Central memory CD8-positive, alpha-beta T cell (primary cell): ENCODE measurements around the gene SERPINB7.

Experiments used
- ATAC-seq: fragments of 150-1000 bp; cut with Tn5 transposase; replicated peaks from 2 replicates; pipeline ENCODE4 v1.10.0; 2022; ENCODE audit warnings: mild to moderate bottlenecking, moderate FRiP score, moderate number of reproducible peaks; ENCODE audit not compliant: poor library complexity, severe bottlenecking; ENCODE audit errors: extremely low read depth
- DNase-seq, 2 donors: peaks; one replicate each; pipeline ENCODE4 v3.0.0; 2021; ENCODE audit warnings: low spot score in 2 of 2
- H3K27ac Mint-ChIP-seq: one replicate; pipeline ENCODE4 v1.8.0; 2022; ENCODE audit warnings: low read depth, mild to moderate bottlenecking, moderate library complexity, mixed read lengths
- H3K27me3 Mint-ChIP-seq: one replicate; pipeline ENCODE4 v1.8.0; 2022; ENCODE audit warnings: mixed read lengths
- H3K36me3 Mint-ChIP-seq: one replicate; pipeline ENCODE4 v1.8.0; 2022; ENCODE audit warnings: mild to moderate bottlenecking, moderate library complexity, mixed read lengths; ENCODE audit not compliant: insufficient read depth
- H3K4me1 Mint-ChIP-seq: one replicate; pipeline ENCODE4 v1.8.0; 2022; ENCODE audit warnings: mixed read lengths
- H3K4me3 Mint-ChIP-seq: one replicate; pipeline ENCODE4 v1.8.0; 2022; ENCODE audit warnings: mild to moderate bottlenecking, moderate library complexity, mixed read lengths
- H3K9me3 Mint-ChIP-seq: one replicate; pipeline ENCODE4 v1.8.0; 2022; ENCODE audit warnings: mixed read lengths

Gene SERPINB7

DNA sequence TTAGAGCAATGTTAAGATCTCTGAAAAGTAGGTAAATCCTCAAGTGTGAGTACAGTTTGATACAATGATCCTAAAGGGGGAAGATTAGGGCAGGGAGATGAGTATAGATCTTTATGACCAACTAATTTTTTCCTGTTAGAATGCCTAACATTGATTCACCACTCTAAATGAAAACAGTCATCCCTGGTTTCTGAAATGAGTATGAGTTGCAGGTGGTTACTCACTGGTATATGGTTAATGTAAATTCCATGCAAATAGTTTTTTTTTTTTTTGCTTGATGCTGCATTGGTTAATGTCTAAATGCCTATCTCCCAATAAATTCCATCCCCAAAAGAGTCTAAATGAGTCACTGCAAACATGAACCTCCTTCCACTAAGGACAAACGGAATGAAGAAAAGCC is 57.3 kb downstream of the SERPINB7 start:
- ATAC-seq: no peak
- no peaks in the 10 kb centered on the region for H3K36me3 Mint-ChIP-seq

GRCh38 chr18:63834471-63835113 is 59.4 kb downstream of the SERPINB7 start:
- Mint-ChIP-seq H3K9me3 (no peaks in the 10 kb centered on the region), H3K27ac (no peak overlapping the region), H3K27me3 (peaks cover 43% of the 10 kb centered on the region), H3K4me1 (peaks cover 6% of the 10 kb centered on the region), H3K4me3 (no peak overlapping the region), H3K36me3 (no peaks in the 10 kb centered on the region)
- DNase-seq: no peak
- ATAC-seq: no peak

More for the DNA sequence above, 57.3 kb downstream of the SERPINB7 start:
- Mint-ChIP-seq H3K9me3 (no peaks in the 10 kb centered on the region), H3K27ac (no peak overlapping the region), H3K4me1 (peaks cover 6% of the 10 kb centered on the region), H3K4me3 (no peak overlapping the region), H3K27me3 (peaks cover 55% of the 10 kb centered on the region)
- no peak for DNase-seq

GRCh38 chr18:63836456-63836855 is 61.2 kb downstream of the SERPINB7 start:
- ATAC-seq (no peak), DNase-seq (no peak)
- Mint-ChIP-seq H3K27me3 (peaks cover 53% of the 10 kb centered on the region), H3K9me3 (no peaks in the 10 kb centered on the region), H3K36me3 (no peaks in the 10 kb centered on the region), H3K27ac (no peak overlapping the region), H3K4me3 (no peak overlapping the region), H3K4me1 (peaks cover 4% of the 10 kb centered on the region)

DNA sequence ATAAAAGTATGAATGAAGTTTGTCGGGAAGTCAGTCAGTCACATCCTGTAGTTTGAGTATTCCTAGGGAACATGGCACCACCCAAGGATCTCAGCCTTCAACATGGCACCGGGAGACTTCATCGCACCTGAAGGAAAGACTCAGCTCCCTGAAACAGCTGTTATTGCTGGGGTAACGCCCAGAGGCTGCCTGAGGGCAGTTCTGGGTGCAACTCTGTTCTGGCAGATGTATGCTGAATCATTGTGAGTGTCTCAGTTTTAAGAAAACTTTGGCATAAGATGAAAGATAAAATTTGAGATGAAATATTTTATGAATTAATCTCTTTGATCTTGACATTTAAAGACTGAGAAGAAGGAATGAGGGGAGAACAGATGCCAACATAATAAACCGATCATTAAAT is 62.4 kb downstream of the SERPINB7 start:
- peaks cover 53% of the 10 kb centered on the region for H3K27me3 Mint-ChIP-seq
- no peak overlapping the region for H3K4me3 Mint-ChIP-seq
- no peaks in the 10 kb centered on the region for H3K9me3 Mint-ChIP-seq
- H3K27ac Mint-ChIP-seq: no peak overlapping the region
- ATAC-seq: no peak
- no peaks in the 10 kb centered on the region for H3K36me3 Mint-ChIP-seq
- DNase-seq: no peak
- H3K4me1 Mint-ChIP-seq: no peaks in the 10 kb centered on the region

- no peak overlapping the region for H3K4me3 Mint-ChIP-seq
- DNase-seq (no peak), ATAC-seq (no peak)
- H3K36me3 Mint-ChIP-seq: no peaks in the 10 kb centered on the region
- peaks cover 69% of the 10 kb centered on the region for H3K27me3 Mint-ChIP-seq
- H3K27ac Mint-ChIP-seq: no peak overlapping the region
- H3K4me1 Mint-ChIP-seq: no peaks in the 10 kb centered on the region
- no peaks in the 10 kb centered on the region for H3K9me3 Mint-ChIP-seq
Measured at GRCh38 chr18:63843008-63843407, 67.8 kb downstream of the SERPINB7 start.

- ATAC-seq: no peak
- Mint-ChIP-seq H3K4me1 (no peaks in the 10 kb centered on the region), H3K27me3 (peaks cover 77% of the 10 kb centered on the region), H3K27ac (no peak overlapping the region), H3K36me3 (no peaks in the 10 kb centered on the region), H3K9me3 (no peaks in the 10 kb centered on the region), H3K4me3 (no peak overlapping the region)
- no peak for DNase-seq
Measured at GRCh38 chr18:63844254-63844653, 69.0 kb downstream of the SERPINB7 start.

DNA sequence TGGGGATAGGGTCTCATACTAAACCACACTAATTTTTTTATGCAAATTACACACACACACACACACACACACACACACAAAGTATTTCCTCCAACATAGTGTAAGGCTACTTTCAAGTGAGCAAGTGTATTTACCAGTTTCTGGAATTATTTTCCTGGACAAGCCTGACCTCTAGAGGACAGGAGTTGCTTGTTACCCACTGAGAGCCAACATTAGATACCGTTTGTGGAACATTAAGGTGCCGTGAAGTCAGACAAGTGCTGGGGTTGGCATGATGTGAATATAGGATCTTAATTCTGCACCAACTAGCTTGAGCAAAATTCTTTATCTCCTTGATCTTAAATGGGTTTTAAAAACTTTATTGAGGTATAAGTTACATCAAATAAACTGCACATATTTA is 72.9 kb downstream of the SERPINB7 start:
- DNase-seq: no peak

DNA sequence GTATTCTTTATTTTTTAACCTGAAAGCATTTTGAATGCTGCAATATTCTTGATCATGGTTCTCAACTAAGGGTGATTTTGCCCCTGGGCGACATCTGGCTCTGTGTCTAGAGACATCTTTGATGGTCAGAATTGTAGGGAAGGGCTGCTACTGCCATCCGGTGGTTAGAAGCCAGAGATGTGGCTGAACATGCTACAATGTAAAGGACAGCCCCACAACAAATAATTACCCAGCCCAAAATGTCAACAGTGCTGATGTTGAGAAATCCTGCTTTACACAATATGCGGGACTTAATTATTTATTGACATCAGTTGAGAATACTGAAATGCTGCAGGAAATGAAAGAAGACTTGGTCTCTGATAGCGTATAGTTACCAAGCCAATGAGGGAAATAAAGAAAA is 74.8 kb downstream of the SERPINB7 start:
- no peak for ATAC-seq
- DNase-seq: no peak
- H3K36me3 Mint-ChIP-seq: peaks cover 1% of the 10 kb centered on the region

More for the DNA sequence above, 72.9 kb downstream of the SERPINB7 start:
- no peaks in the 10 kb centered on the region for H3K4me1 Mint-ChIP-seq
- no peak overlapping the region for H3K27ac Mint-ChIP-seq
- H3K36me3 Mint-ChIP-seq: no peaks in the 10 kb centered on the region
- ATAC-seq: no peak
- H3K27me3 Mint-ChIP-seq: peaks cover 52% of the 10 kb centered on the region
- no peaks in the 10 kb centered on the region for H3K9me3 Mint-ChIP-seq
- H3K4me3 Mint-ChIP-seq: no peak overlapping the region

GRCh38 chr18:63850636-63851035 is 75.4 kb downstream of the SERPINB7 start:
- no peaks in the 10 kb centered on the region for H3K4me1 Mint-ChIP-seq
- H3K9me3 Mint-ChIP-seq: no peaks in the 10 kb centered on the region
- ATAC-seq: no peak
- H3K27ac Mint-ChIP-seq: no peak overlapping the region
- H3K4me3 Mint-ChIP-seq: no peak overlapping the region
- peaks cover 31% of the 10 kb centered on the region for H3K27me3 Mint-ChIP-seq
- H3K36me3 Mint-ChIP-seq: peaks cover 1% of the 10 kb centered on the region
- no peak for DNase-seq

More for the DNA sequence above, 74.8 kb downstream of the SERPINB7 start:
- H3K27ac Mint-ChIP-seq: no peak overlapping the region
- peaks cover 37% of the 10 kb centered on the region for H3K27me3 Mint-ChIP-seq
- H3K4me3 Mint-ChIP-seq: no peak overlapping the region
- H3K4me1 Mint-ChIP-seq: no peaks in the 10 kb centered on the region
- no peaks in the 10 kb centered on the region for H3K9me3 Mint-ChIP-seq
